TTC549 (cell line): ENCODE measurements around the gene TTC23L.

ENCODE experiments used
- FAIRE-seq: peaks from 2 replicates; lab custom pipeline; 2012; peaks lifted over from hg19 to GRCh38; lab: Jason Lieb, UNC

The TTC23L gene

GRCh38 chr5:34923694-34924461 is 84.9 kb downstream of the TTC23L start:
- no peak for FAIRE-seq

DNA sequence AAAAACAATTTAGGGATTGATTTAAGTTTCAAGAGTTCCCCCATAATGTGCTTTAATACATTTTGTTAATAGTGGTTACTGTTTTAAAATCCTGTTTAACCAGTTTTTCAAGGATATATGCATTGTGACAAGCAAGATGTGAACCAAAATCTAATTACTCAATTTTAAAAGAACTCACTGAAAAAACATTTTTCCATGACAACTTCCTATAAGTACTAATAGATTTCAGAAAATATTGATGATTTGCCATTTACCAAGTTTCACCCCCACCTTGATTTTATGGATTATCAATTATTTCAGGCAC is 85.5 kb downstream of the TTC23L start:
- no peak for FAIRE-seq

GRCh38 chr5:34926318-34926888 is 87.4 kb downstream of the TTC23L start:
- FAIRE-seq = no peak

- no peak for FAIRE-seq
These were observed 88.8 kb downstream of the TTC23L start for GRCh38 chr5:34927785-34928184.

DNA sequence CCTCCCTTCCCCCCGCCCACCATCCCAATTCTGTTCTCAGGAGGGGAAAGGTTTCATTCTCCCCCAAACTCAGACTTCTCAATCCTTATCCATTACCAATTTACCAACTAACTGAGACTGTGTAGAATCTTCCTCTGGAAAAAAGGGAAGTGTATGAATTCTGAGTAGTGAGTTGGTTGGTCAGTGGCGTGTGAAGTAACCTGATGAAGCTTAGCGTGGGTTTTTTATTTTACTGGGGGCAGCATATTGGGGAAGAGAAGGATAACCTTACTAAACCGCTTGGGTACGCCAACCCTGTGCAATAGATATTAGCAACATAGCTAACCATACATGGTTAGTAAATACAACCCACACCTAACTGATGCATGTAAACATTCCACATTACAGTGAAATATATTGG is 89.3 kb downstream of the TTC23L start:
- FAIRE-seq = no peak

- FAIRE-seq = peak; percentile 60
These were observed 90.3 kb downstream of the TTC23L start, which contains the start of gene DNAJC21 for GRCh38 chr5:34929134-34929719. TSS of gene DNAJC21 (plus strand) at chr5:34929559. CDS start at chr5:34929820, 261 bp downstream.

DNA sequence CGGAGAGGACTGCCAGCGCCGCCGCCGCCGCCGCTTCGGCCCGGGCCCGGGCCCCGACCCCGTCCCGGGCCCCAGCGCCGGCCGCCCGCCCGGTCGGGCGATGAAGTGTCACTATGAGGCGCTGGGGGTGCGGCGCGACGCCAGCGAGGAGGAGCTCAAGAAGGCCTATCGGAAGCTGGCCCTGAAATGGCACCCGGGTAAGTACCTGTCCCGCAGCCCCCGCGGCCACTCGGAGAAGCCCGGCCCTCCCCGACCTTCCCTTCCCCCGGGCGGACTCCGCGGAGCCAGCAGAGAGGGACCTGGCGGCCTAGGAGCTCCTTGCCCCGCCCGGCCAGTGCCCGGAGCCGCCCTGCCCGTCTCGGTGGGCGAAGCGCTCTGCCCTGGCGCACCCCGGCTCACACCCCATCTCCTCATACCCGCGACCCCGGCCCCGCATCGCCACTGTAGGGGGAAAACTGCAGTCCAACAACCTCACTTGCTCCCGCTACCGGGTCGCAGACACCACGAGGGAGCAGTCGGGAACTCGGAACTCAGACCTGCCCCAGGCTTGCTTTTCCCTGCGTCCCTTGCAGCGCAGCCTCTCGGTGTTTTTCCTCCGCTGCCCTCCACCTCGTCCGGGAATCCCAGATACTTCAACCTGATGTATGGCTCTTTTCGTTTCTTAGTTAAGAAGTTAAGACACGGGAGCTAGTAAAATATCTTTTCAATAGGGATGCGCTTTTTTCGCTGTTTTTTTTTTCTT is 90.9 kb downstream of the TTC23L start:
- no peak for FAIRE-seq

DNA sequence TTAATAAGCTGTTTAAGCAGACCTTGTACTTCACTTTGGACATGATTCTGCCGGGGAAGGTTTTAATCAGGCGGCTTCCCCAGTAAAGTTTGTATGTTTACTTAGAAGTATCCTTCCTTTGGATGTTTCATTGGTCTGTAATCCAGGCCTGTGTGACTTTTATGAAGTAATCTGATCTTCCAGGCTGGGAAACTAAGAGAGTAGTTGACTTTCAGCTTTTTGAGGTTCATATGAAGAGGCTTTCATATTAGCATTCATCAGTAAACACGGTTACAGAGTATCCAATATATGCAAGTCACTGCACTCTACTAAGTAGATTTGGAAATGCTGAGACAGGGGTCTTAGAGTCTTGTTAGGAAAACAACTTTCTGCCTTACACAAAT is 91.5 kb downstream of the TTC23L start:
- no peak for FAIRE-seq

DNA sequence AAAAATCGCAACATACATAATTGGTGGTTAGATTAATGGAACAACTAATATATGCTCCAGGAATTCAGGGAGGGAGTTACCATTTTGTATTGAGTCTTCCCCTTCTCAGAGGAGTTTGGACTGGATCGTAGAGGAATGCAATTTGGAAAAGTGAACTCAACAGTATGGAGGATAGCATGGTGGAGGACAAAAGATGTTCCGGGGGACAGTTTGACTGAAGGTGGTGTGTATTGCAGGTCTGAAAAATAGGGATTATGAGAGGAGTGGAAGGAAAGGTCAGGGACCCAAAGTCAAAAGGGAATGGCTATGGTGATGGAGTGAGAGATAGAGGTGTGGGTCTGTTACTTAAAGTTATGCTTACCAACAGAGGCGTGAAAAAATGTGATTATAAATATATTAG is 91.9 kb downstream of the TTC23L start:
- FAIRE-seq = no peak

DNA sequence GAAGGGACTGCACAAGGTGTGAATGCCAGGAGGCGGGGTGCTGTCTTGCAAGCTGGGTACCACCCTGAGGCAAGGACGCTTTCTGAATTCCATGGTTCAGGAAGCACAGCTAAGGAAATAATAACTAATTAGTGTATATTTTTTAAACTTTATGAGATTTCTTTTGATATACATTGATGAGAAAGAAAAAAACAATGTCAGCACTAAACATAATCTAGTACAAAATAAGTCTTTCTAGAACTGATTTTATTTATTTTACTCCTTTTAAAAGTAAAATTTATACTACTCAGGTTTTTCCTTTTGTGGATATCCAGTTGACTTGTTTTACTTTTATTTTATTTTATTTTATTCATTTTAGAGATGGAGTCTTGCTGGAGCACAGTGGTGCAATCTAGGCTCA is 94.0 kb downstream of the TTC23L start:
- FAIRE-seq = no peak

- FAIRE-seq = no peak
These were observed 103.0 kb downstream of the TTC23L start for GRCh38 chr5:34941936-34942335.

DNA sequence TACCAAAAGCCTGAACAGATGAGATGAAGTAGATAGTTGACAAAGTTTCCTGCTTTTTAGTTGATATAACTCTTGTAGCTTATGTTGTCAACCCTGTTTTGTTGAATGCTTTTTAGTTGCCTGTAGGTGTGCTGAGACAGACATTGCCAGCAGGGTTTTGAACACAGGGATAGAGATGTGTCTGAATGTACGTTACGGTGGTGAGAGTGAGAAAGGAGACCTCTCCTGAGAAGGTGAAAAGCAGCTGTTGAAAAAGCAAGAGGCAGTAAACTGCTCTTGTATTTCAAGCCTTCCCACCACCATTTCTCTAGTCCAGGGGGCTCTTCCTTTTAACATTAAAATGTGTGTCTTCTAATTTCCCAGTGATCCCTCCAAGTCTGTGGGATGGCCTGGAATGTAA is 105.1 kb downstream of the TTC23L start:
- no peak for FAIRE-seq

DNA sequence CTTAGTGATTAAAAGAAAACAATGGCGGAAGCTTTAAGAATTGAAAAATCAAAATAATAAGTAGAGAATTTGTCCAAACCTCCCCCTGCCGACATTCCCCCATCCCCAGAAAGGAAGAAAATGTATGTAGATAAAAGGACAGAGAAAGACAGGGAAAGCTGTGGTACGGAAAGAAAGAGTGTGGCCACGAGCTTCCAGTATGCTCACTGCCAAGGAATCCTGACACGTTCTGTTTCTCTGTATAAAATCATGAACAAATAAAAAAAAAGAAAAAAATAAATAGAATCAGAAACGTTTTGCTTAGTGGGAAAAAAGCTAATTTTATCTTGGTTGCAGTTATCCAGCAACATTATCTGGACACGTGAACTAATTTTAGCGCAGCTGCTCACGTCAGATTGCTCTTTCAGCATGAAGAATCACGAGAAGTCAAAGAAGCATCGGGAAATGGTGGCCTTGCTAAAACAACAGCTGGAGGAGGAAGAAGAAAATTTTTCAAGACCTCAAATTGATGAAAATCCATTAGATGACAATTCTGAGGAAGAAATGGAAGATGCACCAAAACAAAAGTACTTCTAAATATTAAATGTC is 105.6 kb downstream of the TTC23L start:
- FAIRE-seq = no peak
